Measurements from ENCODE around the gene CHP1.

GRCh38 chr15:41207687-41208448, 23.2 kb upstream of the CHP1 start:
- TF ChIP-seq CTCF (IDR thresholded peaks at IDR 0.05), result no peak
- TF ChIP-seq POLR2A (IDR thresholded peaks at IDR 0.05), result no peak

Data from testis (tissue), 2 donors.